DLD1 (cell line): Measurements from ENCODE around the gene ABHD16A.
"Not testable (repeated sequence)": the region's sequence is repeated elsewhere in the genome, so short reads cannot be mapped to it uniquely, and the experiment has no call there.

Experiments
- in situ Hi-C: cut with HindIII; loops from 2 replicates; pipeline ENCODE4 v1.10.0; 2017; ENCODE audit warnings: low sequenced_read_pairs

The ABHD16A gene

DNA sequence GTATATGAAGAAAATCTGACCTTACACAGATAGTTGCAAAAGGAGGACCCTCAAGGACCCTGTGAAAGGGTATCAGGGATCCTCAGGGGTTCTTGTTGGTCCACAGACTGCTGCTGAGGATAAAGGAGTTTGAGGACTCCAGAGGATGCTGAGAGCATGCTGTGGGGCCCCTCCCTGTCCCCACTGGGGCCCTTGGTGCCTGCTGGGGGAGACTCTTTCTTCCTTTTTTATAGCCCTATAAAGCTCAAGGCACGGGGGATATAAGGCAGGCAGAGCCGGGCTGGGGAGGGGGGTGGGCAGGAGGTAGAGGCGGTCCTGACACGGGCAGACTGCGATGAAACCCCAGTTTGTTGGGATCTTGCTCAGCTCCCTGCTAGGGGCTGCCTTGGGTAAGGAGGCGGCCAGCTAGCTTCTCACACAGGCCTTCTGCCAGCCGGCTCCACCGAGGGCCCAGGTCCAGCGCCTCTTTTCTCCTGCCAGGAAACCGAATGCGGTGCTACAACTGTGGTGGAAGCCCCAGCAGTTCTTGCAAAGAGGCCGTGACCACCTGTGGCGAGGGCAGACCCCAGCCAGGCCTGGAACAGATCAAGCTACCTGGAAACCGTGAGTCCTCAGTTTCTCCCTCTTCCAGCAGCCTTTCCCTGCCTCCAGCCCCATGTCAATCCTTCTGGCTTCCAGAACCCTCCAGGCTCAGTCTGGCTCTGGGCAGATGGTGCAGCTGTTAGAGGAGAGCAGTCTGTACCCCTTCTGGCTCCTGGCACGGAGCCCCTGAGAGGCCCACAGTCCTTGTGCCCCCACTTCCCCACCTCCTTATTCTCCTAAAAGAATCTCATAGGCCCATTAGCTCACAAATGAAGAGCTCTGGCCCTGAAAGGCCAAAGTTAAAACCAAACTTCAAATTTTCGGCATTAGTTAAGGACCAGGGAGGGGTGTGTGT is 12.2 kb upstream of the ABHD16A start, which contains the start of gene LY6G6D:
LY6G6D (plus strand) TSS at position 327 of the 937 bp plus-strand sequence; CDS start at position 335, 8 bp downstream.
- in situ Hi-C loops: no loop called here

DNA sequence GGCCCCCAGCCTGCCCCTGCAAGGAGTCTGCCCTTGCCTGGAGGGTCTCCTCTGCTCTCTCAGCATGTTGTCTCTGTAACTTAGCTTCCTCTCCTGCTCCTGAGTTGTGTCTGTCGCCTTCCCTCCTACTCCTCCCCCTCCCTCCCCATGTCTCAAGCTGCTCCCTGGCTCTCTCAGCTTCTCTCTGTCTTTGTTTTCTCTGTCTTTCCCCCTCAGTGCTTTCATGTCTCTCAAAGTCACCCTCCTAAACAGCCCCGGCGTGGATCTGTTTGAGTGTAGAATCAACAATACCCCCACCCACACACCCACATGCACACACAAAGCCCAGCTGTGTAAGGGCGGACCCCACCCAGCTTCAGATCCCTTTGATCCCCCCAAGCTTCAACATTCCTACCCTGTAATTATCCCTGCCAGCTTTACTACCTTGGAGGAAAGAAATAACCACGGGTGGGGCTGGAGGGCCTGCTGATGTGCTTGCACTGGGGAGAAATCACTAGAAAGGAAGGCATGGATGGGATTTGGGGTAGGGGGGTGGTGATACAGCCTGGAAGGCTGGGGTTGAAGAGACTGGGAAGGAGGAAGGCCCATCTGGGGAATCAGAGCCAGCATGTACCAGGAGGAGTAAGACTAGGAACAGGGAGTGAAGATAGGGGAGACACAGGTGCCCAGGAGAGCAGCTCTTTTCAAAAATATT is 11.0 kb upstream of the ABHD16A start:
- in situ Hi-C loops: no loop called here

DNA sequence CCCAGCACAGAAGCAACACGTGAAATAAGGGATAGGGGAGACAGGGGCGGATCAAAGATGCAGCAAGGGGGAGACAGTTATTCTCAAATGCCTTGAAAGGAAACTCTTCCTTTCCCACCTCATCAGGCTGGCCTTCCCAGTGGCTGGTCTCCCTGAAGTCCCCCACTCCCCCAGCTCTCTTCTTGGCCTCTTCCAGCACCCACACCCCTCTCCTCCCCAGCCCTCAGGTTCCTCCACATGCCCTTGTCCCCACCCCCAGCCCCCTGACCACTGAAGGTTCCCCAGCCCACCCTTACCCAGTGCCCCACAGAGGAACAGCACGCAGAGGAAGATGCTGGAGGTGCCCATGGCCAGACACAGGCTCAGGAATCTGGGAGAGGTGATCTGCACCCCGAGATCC is 10.3 kb upstream of the ABHD16A start:
- in situ Hi-C loops: no loop called here

DNA sequence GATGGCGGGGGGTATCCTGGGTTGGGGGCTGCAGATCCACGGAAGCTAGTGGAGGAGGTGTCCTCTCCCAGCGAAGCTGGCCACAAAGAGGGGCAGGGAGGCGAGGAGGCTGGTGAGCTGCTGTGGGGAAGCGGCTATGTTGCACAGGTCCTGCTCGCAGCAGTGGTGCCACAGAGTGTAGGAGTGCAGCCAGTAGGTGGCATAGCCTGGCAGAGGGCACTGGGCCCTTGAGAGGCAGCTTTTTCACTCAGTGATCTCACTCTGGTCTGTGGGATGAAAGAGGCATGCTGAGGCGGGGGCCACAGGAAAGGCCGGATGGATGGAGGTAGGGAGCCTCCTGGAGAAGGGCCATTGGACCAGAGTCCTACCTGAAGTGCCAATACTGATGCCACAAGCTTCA is 9.2 kb upstream of the ABHD16A start:
- in situ Hi-C loops: no loop called here

- in situ Hi-C loops: no loop called here
Measured at GRCh38 chr6:31711233-31711632, 8.1 kb upstream of the ABHD16A start.

DNA sequence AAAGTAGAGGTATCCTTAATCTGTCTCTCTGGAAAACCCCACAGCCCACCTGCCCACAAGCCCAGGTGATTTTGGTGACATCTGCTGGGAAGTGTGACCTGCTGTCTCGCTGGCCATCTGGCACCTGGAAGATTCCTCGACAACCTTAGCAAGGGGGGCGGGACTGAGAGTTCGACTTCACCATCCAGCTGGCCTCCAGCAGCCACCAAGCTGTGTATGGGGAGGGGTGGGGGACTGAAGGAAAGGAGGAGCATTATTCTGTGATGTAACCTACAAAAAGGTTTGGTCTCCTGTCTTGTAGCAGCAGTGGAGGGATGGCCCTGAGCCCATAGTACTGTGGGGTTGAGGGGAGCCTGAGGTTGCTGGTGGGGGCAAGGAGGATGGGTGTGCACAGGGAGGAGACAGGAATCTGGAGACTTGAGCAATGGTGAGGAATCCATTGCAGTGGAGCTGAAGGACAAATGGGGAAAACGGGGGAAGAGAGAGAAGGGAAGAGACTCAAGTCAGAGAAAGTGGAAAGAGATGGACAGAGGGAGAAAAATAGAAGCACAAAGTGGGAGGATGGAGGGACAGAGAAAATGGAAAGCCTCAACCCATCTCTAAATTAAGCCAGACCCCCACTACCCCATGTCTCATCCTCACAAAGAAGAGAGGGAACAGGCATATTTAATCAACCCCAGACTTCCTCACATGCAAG is 7.5 kb upstream of the ABHD16A start:
- in situ Hi-C loops: no loop called here

GRCh38 chr6:31709157-31709556 is 6.0 kb upstream of the ABHD16A start:
- in situ Hi-C loops: not testable (repeated sequence)

GRCh38 chr6:31708224-31708623 is 5.1 kb upstream of the ABHD16A start:
- in situ Hi-C loops: no loop called here

DNA sequence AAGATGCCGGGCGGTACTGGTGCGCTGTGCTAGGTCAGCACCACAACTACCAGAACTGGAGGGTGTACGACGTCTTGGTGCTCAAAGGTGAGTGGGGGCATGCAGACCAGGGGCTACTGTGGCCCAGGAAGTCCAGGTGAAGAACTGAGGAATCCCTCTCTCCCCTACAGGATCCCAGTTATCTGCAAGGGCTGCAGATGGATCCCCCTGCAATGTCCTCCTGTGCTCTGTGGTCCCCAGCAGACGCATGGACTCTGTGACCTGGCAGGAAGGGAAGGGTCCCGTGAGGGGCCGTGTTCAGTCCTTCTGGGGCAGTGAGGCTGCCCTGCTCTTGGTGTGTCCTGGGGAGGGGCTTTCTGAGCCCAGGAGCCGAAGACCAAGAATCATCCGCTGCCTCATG is 4.6 kb upstream of the ABHD16A start:
- in situ Hi-C loops: no loop called here

DNA sequence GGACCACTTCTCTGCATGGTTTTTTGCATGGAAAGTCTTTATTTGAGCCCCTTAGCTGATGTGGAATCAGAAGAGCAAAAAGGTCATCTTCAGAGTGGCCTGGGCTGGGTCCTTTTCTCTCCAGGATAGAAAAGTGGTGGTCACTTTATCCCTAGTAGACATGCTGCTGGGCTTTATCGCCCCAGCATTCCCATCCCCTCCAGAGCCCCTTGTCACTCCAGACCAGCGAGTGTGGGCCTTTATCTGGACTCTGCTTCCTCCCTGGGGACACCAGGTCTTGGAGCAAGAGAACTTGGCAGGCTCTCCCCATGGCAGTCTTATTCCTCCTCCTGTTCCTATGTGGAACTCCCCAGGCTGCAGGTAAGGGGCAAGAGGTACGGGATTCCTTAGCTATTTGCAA is 3.5 kb upstream of the ABHD16A start, which contains the start of gene LY6G6F:
LY6G6F (plus strand) TSS at position 268 of the 400 bp plus-strand sequence; CDS start at position 309, 41 bp downstream.
- in situ Hi-C loops: no loop called here

GRCh38 chr6:31705931-31706330 is 2.8 kb upstream of the ABHD16A start:
- in situ Hi-C loops: no loop called here

DNA sequence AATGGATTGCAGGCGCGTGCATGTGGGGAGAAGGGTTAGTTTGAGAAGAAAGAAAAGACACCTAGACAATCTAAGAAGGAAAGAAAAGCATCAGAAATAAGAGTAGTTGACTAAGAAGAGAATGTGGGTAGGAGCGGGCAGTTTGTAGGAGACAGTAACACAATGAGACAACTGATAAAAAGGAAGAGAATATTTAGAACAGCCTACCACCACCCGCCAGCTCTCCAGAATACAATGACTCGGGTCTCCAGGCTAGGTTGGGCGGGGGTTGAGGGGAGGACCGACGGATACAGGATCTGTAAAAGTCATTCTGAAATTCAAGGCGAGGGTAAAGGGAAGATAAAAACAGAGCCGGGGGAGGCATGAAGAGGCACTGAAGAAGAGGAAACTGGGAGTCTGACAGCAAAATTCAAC is 712 bp downstream of the ABHD16A start:
- in situ Hi-C loops: no loop called here

GRCh38 chr6:31701666-31702404 is 1.3 kb downstream of the ABHD16A start:
- in situ Hi-C loops: no loop called here

- in situ Hi-C loops: no loop called here
Measured at GRCh38 chr6:31700740-31701401, 2.3 kb downstream of the ABHD16A start.

- in situ Hi-C loops: no loop called here
Measured at GRCh38 chr6:31697555-31697954, 5.6 kb downstream of the ABHD16A start.

DNA sequence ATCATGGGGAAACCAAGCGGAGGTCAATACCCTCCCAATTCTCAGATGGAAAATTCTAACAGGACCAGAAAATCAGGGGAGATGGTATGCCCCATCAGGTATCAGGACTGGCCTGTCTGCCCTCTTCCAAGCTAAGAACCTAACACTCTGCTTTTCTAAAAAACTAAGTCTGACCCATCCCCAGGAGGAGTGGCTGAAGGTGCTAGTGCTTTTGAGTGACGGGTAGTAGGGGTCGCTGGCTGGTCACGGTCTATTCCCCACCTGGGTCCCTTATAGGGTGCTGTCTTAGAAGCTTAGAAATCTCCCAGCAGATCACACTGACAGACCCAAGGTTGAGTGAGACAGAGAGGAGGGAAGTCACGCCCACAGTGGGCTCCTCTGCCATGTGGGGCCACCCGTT is 9.6 kb downstream of the ABHD16A start:
- in situ Hi-C loops: loop anchor here (5.0 kb wide), 1 partner anchor 39 kb away; no protein-coding TSS in a partner anchor

DNA sequence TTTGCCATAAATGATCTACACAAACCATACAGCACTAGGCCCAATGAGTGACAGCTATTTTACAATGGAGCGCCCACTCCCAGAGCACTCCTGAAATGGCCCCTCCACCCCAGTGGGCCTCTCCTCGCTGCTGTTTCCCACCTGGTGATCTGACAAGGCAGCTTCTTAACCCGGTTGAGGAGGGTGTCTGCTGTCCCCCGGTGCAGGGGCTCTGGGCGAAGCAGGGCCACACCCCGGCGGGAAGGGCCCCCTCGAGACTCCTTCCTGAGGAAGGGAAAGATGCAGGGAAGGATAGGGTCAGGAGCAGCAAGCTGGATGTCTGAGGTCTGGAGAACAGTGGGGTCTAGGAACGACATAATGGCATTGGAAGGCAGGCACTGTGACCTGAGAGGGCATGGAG is 10.2 kb downstream of the ABHD16A start:
- in situ Hi-C loops: loop anchor here (5.0 kb wide), 1 partner anchor 39 kb away; no protein-coding TSS in a partner anchor

DNA sequence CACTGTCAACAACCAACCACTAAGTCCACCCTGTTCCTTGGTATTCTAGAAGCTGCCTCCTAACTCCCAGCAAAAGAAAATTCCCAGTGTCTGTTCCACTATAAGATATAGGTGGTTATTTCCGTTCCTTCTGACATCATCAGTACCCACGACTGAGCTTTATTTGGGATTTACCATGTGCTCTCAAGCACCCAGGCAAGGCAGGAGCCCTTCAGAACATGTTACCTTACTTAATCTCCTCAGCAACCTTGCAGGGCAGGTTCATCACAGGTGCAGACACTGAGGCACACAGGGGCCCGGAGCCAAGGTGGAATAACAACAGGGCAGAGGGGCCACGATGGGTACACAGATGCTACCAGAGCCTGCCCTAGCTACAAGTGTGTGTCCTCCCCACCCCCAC is 10.8 kb downstream of the ABHD16A start:
- in situ Hi-C loops: loop anchor here (5.0 kb wide), 1 partner anchor 40 kb away; no protein-coding TSS in a partner anchor

DNA sequence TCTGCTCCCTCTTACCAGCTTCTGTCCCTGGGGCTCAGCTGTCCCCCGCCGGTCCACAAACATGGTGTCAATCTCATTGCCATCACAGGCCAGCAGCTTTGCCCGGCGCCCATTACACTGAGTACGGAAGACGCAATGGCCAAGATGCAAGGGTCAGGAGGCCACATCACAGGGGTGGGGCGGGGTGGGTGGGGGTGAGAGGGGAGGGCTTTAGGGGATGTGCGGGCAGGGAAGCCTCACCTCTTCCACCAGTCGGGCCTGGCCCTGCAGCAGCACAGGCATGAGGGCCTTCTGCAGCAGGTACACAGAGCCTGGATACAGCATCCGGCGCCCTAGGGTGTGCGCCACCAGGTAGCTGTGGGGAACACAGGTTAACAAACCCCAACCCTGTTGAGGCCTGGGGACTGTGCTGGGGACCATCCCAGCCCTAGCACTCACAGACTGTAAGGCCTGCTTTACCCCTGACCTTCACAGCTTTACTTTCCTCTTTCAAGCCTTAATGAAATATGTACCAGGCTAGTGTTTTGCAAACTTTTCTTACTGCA is 11.5 kb downstream of the ABHD16A start:
- in situ Hi-C loops: loop anchor here (5.0 kb wide), 1 partner anchor 41 kb away; no protein-coding TSS in a partner anchor
